ENCODE measurements around the gene FAM163B. TPM values are rescaled to one million over a fixed set of nuclear protein-coding genes. Genes with fewer than 3 reads are reported as not detected.

FAM163B gene
- total RNA-seq, 2 donors from 2014 or later: not detected

- DNase-seq (ENCODE audit: low spot score): no peak
- H3K36me3 ChIP-seq: no peaks in the 10 kb centered on the region
- H3K9me3 ChIP-seq: no peaks in the 10 kb centered on the region
- ATAC-seq (ENCODE audit: insufficient number of reproducible peaks, low FRiP score, low read depth): no peak
- no peak for TF ChIP-seq CTCF (IDR thresholded peaks at IDR 0.05)
- peak overlapping the region; percentile 11 for H3K4me3 ChIP-seq
- peaks cover 9% of the 10 kb centered on the region in 2 donors for H3K4me1 ChIP-seq (ENCODE audit: control insufficient read depth in 1 of 2, low read depth in 2 of 2)
- no peak overlapping the region for H3K27ac ChIP-seq
- no peaks in the 10 kb centered on the region for H3K27me3 ChIP-seq (replicated peaks; ENCODE audit: insufficient read depth)
Observed at GRCh38 chr9:133538851-133539833, 70.0 kb downstream of the FAM163B start.

GRCh38 chr9:133538176-133538575, 71.0 kb downstream of the FAM163B start:
- ATAC-seq (ENCODE audit: insufficient number of reproducible peaks, low FRiP score, low read depth) (no peak), DNase-seq (ENCODE audit: low spot score) (no peak)
- H3K4me3 ChIP-seq: no peak overlapping the region
- no peaks in the 10 kb centered on the region for H3K27me3 ChIP-seq (replicated peaks; ENCODE audit: insufficient read depth)
- H3K27ac ChIP-seq: no peak overlapping the region
- no peaks in the 10 kb centered on the region for H3K9me3 ChIP-seq
- no peaks in the 10 kb centered on the region for H3K36me3 ChIP-seq
- TF ChIP-seq CTCF (IDR thresholded peaks at IDR 0.05): no peak
- H3K4me1 ChIP-seq (ENCODE audit: control insufficient read depth in 1 of 2, low read depth in 2 of 2): peaks cover 14 to 16% of the 10 kb centered on the region in 2 donors

- no peak overlapping the region for H3K4me3 ChIP-seq
- no peak for ATAC-seq (ENCODE audit: insufficient number of reproducible peaks, low FRiP score, low read depth)
- H3K9me3 ChIP-seq: no peaks in the 10 kb centered on the region
- DNase-seq (ENCODE audit: low spot score): no peak
- H3K36me3 ChIP-seq: no peaks in the 10 kb centered on the region
- peaks cover 14 to 16% of the 10 kb centered on the region in 2 donors for H3K4me1 ChIP-seq (ENCODE audit: control insufficient read depth in 1 of 2, low read depth in 2 of 2)
- no peak overlapping the region for H3K27ac ChIP-seq
- H3K27me3 ChIP-seq (replicated peaks; ENCODE audit: insufficient read depth): no peaks in the 10 kb centered on the region
- TF ChIP-seq CTCF (IDR thresholded peaks at IDR 0.05): no peak
Observed at GRCh38 chr9:133537257-133537656, 71.9 kb downstream of the FAM163B start.

- no peaks in the 10 kb centered on the region for H3K9me3 ChIP-seq
- H3K27ac ChIP-seq: no peak overlapping the region
- no peaks in the 10 kb centered on the region for H3K36me3 ChIP-seq
- no peaks in the 10 kb centered on the region for H3K27me3 ChIP-seq (replicated peaks; ENCODE audit: insufficient read depth)
- no peak for TF ChIP-seq CTCF (IDR thresholded peaks at IDR 0.05)
- peaks cover 14 to 16% of the 10 kb centered on the region in 2 donors for H3K4me1 ChIP-seq (ENCODE audit: control insufficient read depth in 1 of 2, low read depth in 2 of 2)
- ATAC-seq (ENCODE audit: insufficient number of reproducible peaks, low FRiP score, low read depth) (no peak), DNase-seq (ENCODE audit: low spot score) (no peak)
- H3K4me3 ChIP-seq: no peak overlapping the region
Observed at GRCh38 chr9:133536536-133536935, 72.7 kb downstream of the FAM163B start.

GRCh38 chr9:133536080-133536479, 73.1 kb downstream of the FAM163B start:
- no peak for DNase-seq (ENCODE audit: low spot score)
- TF ChIP-seq CTCF (IDR thresholded peaks at IDR 0.05): no peak
- H3K4me3 ChIP-seq: no peak overlapping the region
- no peak overlapping the region for H3K27ac ChIP-seq
- no peak for ATAC-seq (ENCODE audit: insufficient number of reproducible peaks, low FRiP score, low read depth)
- peaks cover 14 to 16% of the 10 kb centered on the region in 2 donors for H3K4me1 ChIP-seq (ENCODE audit: control insufficient read depth in 1 of 2, low read depth in 2 of 2)
- H3K9me3 ChIP-seq: no peaks in the 10 kb centered on the region
- H3K27me3 ChIP-seq (replicated peaks; ENCODE audit: insufficient read depth): no peaks in the 10 kb centered on the region
- no peaks in the 10 kb centered on the region for H3K36me3 ChIP-seq
